K562 (cell line): ENCODE results near the gene CCL24. TPM values are rescaled to one million over a fixed set of nuclear protein-coding genes. Genes with fewer than 3 reads are reported as not detected.

ENCODE experiments used
- CREBBP ChIP-seq: IDR thresholded peaks from one replicate; pipeline ENCODE4 v1.6.1; 2012; ENCODE audit warnings: low read depth, mild to moderate bottlenecking, control low read depth, inconsistent platforms, low read length
- DLX4 ChIP-seq: fragments of 250-450 bp; sonication (Bioruptor Pico); IDR thresholded peaks from 2 replicates; pipeline ENCODE4 v1.6.1; 2021; ENCODE audit warnings: mild to moderate bottlenecking
- GATAD2A ChIP-seq: fragments of 450-650 bp; IDR thresholded peaks from 2 replicates; pipeline ENCODE4 v1.6.1; 2017
- HEY1 ChIP-seq: fragments of 250-450 bp; sonication (Bioruptor Pico); IDR thresholded peaks from 2 replicates; pipeline ENCODE4 v1.5.0; 2020; ENCODE audit warnings: mild to moderate bottlenecking, moderate library complexity, borderline replicate concordance
- HMG20A ChIP-seq: fragments of 450-650 bp; formaldehyde crosslinking; conservative IDR thresholded peaks from 2 replicates; pipeline ENCODE4 v1.4.0; 2020; ENCODE audit warnings: mild to moderate bottlenecking, mixed read lengths
- HSF4 ChIP-seq: fragments of 250-450 bp; sonication (Bioruptor Pico); IDR thresholded peaks from 2 replicates; pipeline ENCODE4 v2.1.2; 2022; ENCODE audit warnings: mild to moderate bottlenecking, moderate library complexity, borderline replicate concordance
- JUND ChIP-seq, 2 experiments: IDR thresholded peaks; 2 replicates in 1 of 2; 3 replicates in 1 of 2; pipeline ENCODE4 v1.6.1; 2011; ENCODE audit warnings: borderline replicate concordance in 2 of 2, low read depth in 2 of 2, low read length in 2 of 2, improper control_type of control experiment in 1 of 2, missing biosample characterization in 1 of 2, missing genetic modification characterization in 1 of 2, missing genetic modification reagents in 1 of 2
- KHSRP ChIP-seq: fragments of 450-650 bp; IDR thresholded peaks from 2 replicates; pipeline ENCODE4 v1.6.1; 2017
- MAFG ChIP-seq: fragments of 450-650 bp; conservative IDR thresholded peaks from 2 replicates; pipeline ENCODE4 v1.6.1; 2016; ENCODE audit warnings: missing genetic modification characterization, missing compliant biosample characterization
- NCOR1 ChIP-seq: fragments of 450-650 bp; IDR thresholded peaks from 2 replicates; pipeline ENCODE4 v1.6.1; 2016; ENCODE audit warnings: mild to moderate bottlenecking, moderate library complexity
- NFE2 ChIP-seq: IDR thresholded peaks from 2 replicates; pipeline ENCODE4 v1.6.1; 2014; ENCODE audit warnings: antibody characterized with exemption, low read depth
- NUFIP1 ChIP-seq: fragments of 450-650 bp; IDR thresholded peaks from 2 replicates; pipeline ENCODE4 v1.6.1; 2018; ENCODE audit not compliant: partially characterized antibody
- RUNX1 ChIP-seq: sonication (generic); IDR thresholded peaks from 2 replicates; pipeline ENCODE4 v1.6.1; 2016; ENCODE audit warnings: antibody characterized with exemption, low read depth
- SMARCB1 ChIP-seq: IDR thresholded peaks from 2 replicates; pipeline ENCODE4 v1.6.1; 2011; ENCODE audit warnings: improper control_type of control experiment, low read depth; ENCODE audit not compliant: insufficient read length
- SMARCE1 ChIP-seq: fragments of 450-650 bp; IDR thresholded peaks from 2 replicates; pipeline ENCODE4 v1.7.1; 2016; ENCODE audit warnings: mild to moderate bottlenecking
- SNAPC5 ChIP-seq: fragments of 250-450 bp; sonication (Bioruptor Pico); IDR thresholded peaks from 2 replicates; pipeline ENCODE4 v1.8.0; 2021; ENCODE audit warnings: moderate library complexity, mild to moderate bottlenecking, inconsistent platforms
- SRSF3 ChIP-seq: fragments of 200-400 bp; formaldehyde crosslinking; IDR thresholded peaks from 2 replicates; pipeline ENCODE4 v1.6.1; 2016; ENCODE audit warnings: mild to moderate bottlenecking, low read length, moderate library complexity; ENCODE audit not compliant: insufficient read depth
- TCF7 ChIP-seq: sonication (generic); IDR thresholded peaks from 2 replicates; pipeline ENCODE4 v1.6.1; 2016; ENCODE audit warnings: antibody characterized with exemption, borderline replicate concordance
- THRAP3 ChIP-seq: fragments of 450-650 bp; IDR thresholded peaks from 2 replicates; pipeline ENCODE4 v1.6.1; 2016; ENCODE audit warnings: mild to moderate bottlenecking, inconsistent platforms, borderline replicate concordance
- TRIM24 ChIP-seq, 2 experiments: fragments of 450-650 bp; IDR thresholded peaks; 2 replicates each; pipeline ENCODE4 v1.6.1; 2016
- ZC3H11A ChIP-seq: IDR thresholded peaks from 2 replicates; pipeline ENCODE4 v1.6.1; 2012; ENCODE audit warnings: low read depth, low read length, improper control_type of control experiment
- ZNF518B ChIP-seq: fragments of 250-450 bp; sonication (Bioruptor Pico); IDR thresholded peaks from 2 replicates; pipeline ENCODE4 v1.5.0; 2021; ENCODE audit warnings: mild to moderate bottlenecking, moderate library complexity
- ZNF717 ChIP-seq: fragments of 250-450 bp; sonication (Bioruptor Pico); IDR thresholded peaks from 2 replicates; pipeline ENCODE4 v1.5.0; 2021
- polyA plus RNA-seq, 8 experiments: library from polyadenylated mRNA; depleted of rRNA in 4 of 8; stranded (reverse) in 5 of 8; unstranded in 3 of 8; fragments of >200 nt; fragmentation: Nextera tagmentation in 2 of 8; fragmentation: Illumina TruSeq in 1 of 8; extraction: Ambion mirVana in 2 of 8; extraction: Trizol in 1 of 8; gene quantifications; 2 replicates each; pipeline versions ENCODE4 v1.2.1 to v1.2.3, GENCODE V29; 2011 to 2014; ENCODE audit warnings: inconsistent platforms in 1 of 8, missing spikeins in 1 of 8
- total RNA-seq, 7 experiments: library from RNA; depleted of rRNA in 6 of 7; stranded (reverse); fragments of >200 nt in 6 of 7; fragmentation: Illumina TruSeq in 2 of 7; extraction: Trizol in 2 of 7; gene quantifications; 2 replicates each; pipeline versions ENCODE4 v1.2.1 to v1.2.3, GENCODE V29; 2011 to 2021; ENCODE audit warnings: low replicate concordance in 1 of 7
- TF ChIP-seq, protein P1 (sequence below), 2 experiments: fragments of 200-800 bp in 1 of 2; sonication (Bioruptor generic) in 1 of 2; sonication (generic) in 1 of 2; formaldehyde crosslinking in 1 of 2; IDR thresholded peaks in 1 of 2; conservative IDR thresholded peaks in 1 of 2; 2 replicates each; pipeline versions ENCODE4 v1.5.0 to v1.6.1; 2016 to 2020; ENCODE audit warnings: missing compliant biosample characterization in 1 of 2, missing genetic modification characterization in 1 of 2, missing genetic modification reagents in 1 of 2

Gene CCL24
- total and polyA plus RNA-seq, 9 of the 15 experiments (the other 6 are each of a cell fraction or from before 2014, with no cell fraction given): 0.45 to 3.6 (median 0.95) TPM; not detected in 1

DNA sequence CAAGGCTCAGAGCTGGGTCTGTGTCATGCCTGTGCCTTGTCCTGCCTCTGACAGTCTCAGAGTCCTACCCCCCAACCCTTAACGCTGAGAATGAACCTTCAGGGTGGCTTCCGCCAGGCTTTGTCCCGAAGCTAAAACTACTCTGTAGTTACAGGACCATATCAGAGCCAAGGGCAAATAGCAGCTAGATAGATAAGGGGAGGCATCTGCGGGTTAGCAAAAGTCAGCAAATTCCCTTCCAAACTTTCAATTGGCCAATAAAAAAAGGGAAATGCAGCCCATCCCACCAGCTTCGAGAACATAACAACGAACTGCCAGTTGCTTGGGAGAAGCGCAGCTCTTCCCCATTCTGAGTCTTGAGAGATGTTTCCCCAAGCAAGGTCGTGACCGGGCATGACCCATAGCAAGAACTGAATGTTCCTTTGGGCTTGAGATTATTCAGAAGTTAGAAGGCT, 17.7 kb downstream of the CCL24 start (continued):
- TF ChIP-seq CREBBP (no peak), SMARCE1 (no peak), NFE2 (peak; percentile 46; the same call in 1 of the 2 replicates), HMG20A (no peak), THRAP3 (no peak), DLX4 (no peak), RUNX1 (no peak), MAFG (peak; percentile 70), KHSRP (no peak), GATAD2A (0 out of 2 replicates have a peak, but pooled peaks have one; percentile 58), SMARCB1 (no peak), HEY1 (CRISPR knock-in tag) (no peak), NUFIP1 (no peak), TRIM24 (IDR thresholded peaks at IDR 0.05) (no peak), TCF7 (no peak), ZC3H11A (no peak), ZNF717 (CRISPR knock-in tag) (no peak), ZNF518B (CRISPR knock-in tag) (no peak), NCOR1 (no peak), SNAPC5 (CRISPR knock-in tag) (no peak), JUND (IDR thresholded peaks at IDR 0.05; ENCODE audit: borderline replicate concordance, low read depth, low read length) (0 out of 2 replicates have a peak, but pooled peaks have one; percentile 2), JUND (tag; IDR thresholded peaks at IDR 0.05; ENCODE audit: borderline replicate concordance, low read depth, low read length) (no peak; the same call in 2 of the 3 replicates), SRSF3 (no peak), HSF4 (CRISPR knock-in tag) (no peak)
- TF ChIP-seq, protein P1, sequence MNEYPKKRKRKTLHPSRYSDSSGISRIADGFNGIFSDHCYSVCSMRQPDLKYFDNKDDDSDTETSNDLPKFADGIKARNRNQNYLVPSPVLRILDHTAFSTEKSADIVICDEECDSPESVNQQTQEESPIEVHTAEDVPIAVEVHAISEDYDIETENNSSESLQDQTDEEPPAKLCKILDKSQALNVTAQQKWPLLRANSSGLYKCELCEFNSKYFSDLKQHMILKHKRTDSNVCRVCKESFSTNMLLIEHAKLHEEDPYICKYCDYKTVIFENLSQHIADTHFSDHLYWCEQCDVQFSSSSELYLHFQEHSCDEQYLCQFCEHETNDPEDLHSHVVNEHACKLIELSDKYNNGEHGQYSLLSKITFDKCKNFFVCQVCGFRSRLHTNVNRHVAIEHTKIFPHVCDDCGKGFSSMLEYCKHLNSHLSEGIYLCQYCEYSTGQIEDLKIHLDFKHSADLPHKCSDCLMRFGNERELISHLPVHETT (CRISPR knock-in tag; conservative IDR thresholded peaks at IDR 0.05 in 1 of 2, IDR thresholded peaks at IDR 0.05 in 1 of 2): peak in 1 of 2 experiments; percentile 28; a peak in 1 of 4 replicates
